ENCODE measurements around the gene DRD3. TPM values are rescaled to one million over a fixed set of nuclear protein-coding genes. Genes with fewer than 3 reads are reported as not detected.

The DRD3 gene
- total and polyA plus RNA-seq, 2 donors (not counting 3 experiments of a cell fraction or from before 2014, with no cell fraction given) = not detected

GRCh38 chr3:114120211-114120610 lies 58.6 kb downstream of the DRD3 start:
- no peaks in the 10 kb centered on the region for H3K27me3 ChIP-seq (ENCODE audit: control insufficient read depth in 2 of 2, insufficient read depth in 2 of 2, low read length in 2 of 2)
- no TSS peak for BruUV-seq (replicated peaks)
- POLR2A ChIA-PET = no interaction called here
- H3K4me2 ChIP-seq (ENCODE audit: insufficient read depth, low read length) = no peak overlapping the region
- FAIRE-seq = no peak
- no peak overlapping the region for H2AFZ ChIP-seq (ENCODE audit: low read depth, low read length)
- no peaks in the 10 kb centered on the region for H4K20me1 ChIP-seq (replicated peaks; ENCODE audit: control insufficient read depth, extremely low read depth, insufficient read depth, low read length)
- peaks cover 20% of the 10 kb centered on the region for H3K4me1 ChIP-seq (ENCODE audit: control insufficient read depth, extremely low read depth, insufficient read depth, low read length)
- no peaks in the 10 kb centered on the region for H3K79me2 ChIP-seq (ENCODE audit: control insufficient read depth, insufficient read depth, low read length)
- CTCF ChIA-PET = no interaction called here
- dilution Hi-C loops (cut with MboI; ENCODE audit: extremely low pct_ligation_motif_present, low sequenced_read_pairs) = no loop called here
- TF ChIP-seq MAX (IDR thresholded peaks at IDR 0.05; ENCODE audit: insufficient read depth, insufficient read length) (no peak), JUN (IDR thresholded peaks at IDR 0.05; ENCODE audit: borderline replicate concordance, insufficient read depth, insufficient read length, low read depth) (no peak), POLR2A (IDR thresholded peaks at IDR 0.05; ENCODE audit: low read depth, low read length) (no peak), GATA2 (IDR thresholded peaks at IDR 0.05; ENCODE audit: insufficient read depth, insufficient read length, low read depth, low read length) (no peak), FOS (IDR thresholded peaks at IDR 0.05; ENCODE audit: borderline replicate concordance, insufficient read depth, low read length) (no peak)
- TF ChIP-seq, protein P1, sequence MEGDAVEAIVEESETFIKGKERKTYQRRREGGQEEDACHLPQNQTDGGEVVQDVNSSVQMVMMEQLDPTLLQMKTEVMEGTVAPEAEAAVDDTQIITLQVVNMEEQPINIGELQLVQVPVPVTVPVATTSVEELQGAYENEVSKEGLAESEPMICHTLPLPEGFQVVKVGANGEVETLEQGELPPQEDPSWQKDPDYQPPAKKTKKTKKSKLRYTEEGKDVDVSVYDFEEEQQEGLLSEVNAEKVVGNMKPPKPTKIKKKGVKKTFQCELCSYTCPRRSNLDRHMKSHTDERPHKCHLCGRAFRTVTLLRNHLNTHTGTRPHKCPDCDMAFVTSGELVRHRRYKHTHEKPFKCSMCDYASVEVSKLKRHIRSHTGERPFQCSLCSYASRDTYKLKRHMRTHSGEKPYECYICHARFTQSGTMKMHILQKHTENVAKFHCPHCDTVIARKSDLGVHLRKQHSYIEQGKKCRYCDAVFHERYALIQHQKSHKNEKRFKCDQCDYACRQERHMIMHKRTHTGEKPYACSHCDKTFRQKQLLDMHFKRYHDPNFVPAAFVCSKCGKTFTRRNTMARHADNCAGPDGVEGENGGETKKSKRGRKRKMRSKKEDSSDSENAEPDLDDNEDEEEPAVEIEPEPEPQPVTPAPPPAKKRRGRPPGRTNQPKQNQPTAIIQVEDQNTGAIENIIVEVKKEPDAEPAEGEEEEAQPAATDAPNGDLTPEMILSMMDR (IDR thresholded peaks at IDR 0.05; ENCODE audit: extremely low read depth in 1 of 2, insufficient read depth in 1 of 2, low read depth in 1 of 2, low read length in 2 of 2) = no peak
- no peak for DNase-seq (ENCODE audit: low read depth, low spot score)
- H3K9me3 ChIP-seq (replicated peaks; ENCODE audit: control insufficient read depth, insufficient read depth, low read length) = no peaks in the 10 kb centered on the region
- H3K27ac ChIP-seq (ENCODE audit: insufficient read depth, low read depth, low read length) = no peak overlapping the region
- H3K9ac ChIP-seq (replicated peaks; ENCODE audit: extremely low read depth, insufficient read depth, low read length) = no peak overlapping the region
- intact Hi-C loops (cut with micrococcal nuclease) = loop anchor here (5.0 kb wide), 1 partner anchor 38 kb away; no protein-coding TSS in a partner anchor
- H3K36me3 ChIP-seq (ENCODE audit: control insufficient read depth in 2 of 2, extremely low read depth in 1 of 2, insufficient read depth in 2 of 2, low read length in 2 of 2) = no peaks in the 10 kb centered on the region
- no peak overlapping the region for H3K4me3 ChIP-seq (replicated peaks in 1 of 3; ENCODE audit: insufficient read depth in 1 of 3, low read depth in 1 of 3, low read length in 3 of 3)
- no peaks in the 10 kb centered on the region for H3K9me1 ChIP-seq (replicated peaks; ENCODE audit: control insufficient read depth, extremely low read depth, insufficient read depth, low read length)

DNA sequence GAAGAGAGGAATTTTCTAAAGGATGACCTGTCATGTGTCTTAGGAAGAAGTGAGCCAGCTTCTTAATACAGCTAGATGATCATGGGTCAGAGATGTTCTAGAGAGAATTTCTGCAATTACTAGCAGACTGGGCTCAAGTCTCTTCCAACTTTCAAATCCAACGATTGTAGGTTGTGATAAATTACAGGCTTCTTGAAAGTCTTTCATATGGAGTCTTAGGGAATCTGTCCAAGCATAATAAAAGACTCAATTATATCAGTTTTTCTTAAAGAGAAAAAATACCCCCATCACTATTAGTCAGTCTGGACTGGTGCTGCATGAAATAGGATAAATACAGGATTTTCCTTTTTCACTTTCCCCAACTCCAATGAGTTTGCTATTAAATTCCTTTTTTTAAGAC lies 59.1 kb downstream of the DRD3 start:
- Histone ChIP-seq H3K4me2 (ENCODE audit: insufficient read depth, low read length) (no peak overlapping the region), H3K27ac (ENCODE audit: insufficient read depth, low read depth, low read length) (no peak overlapping the region), H3K4me1 (ENCODE audit: control insufficient read depth, extremely low read depth, insufficient read depth, low read length) (peaks cover 20% of the 10 kb centered on the region), H2AFZ (ENCODE audit: low read depth, low read length) (no peak overlapping the region), H3K36me3 (ENCODE audit: control insufficient read depth in 2 of 2, extremely low read depth in 1 of 2, insufficient read depth in 2 of 2, low read length in 2 of 2) (no peaks in the 10 kb centered on the region), H3K9ac (replicated peaks; ENCODE audit: extremely low read depth, insufficient read depth, low read length) (no peak overlapping the region), H3K27me3 (ENCODE audit: control insufficient read depth in 2 of 2, insufficient read depth in 2 of 2, low read length in 2 of 2) (no peaks in the 10 kb centered on the region), H3K9me3 (replicated peaks; ENCODE audit: control insufficient read depth, insufficient read depth, low read length) (no peaks in the 10 kb centered on the region), H3K4me3 (replicated peaks in 1 of 3; ENCODE audit: insufficient read depth in 1 of 3, low read depth in 1 of 3, low read length in 3 of 3) (no peak overlapping the region), H3K9me1 (replicated peaks; ENCODE audit: control insufficient read depth, extremely low read depth, insufficient read depth, low read length) (no peaks in the 10 kb centered on the region), H3K79me2 (ENCODE audit: control insufficient read depth, insufficient read depth, low read length) (no peaks in the 10 kb centered on the region), H4K20me1 (replicated peaks; ENCODE audit: control insufficient read depth, extremely low read depth, insufficient read depth, low read length) (no peaks in the 10 kb centered on the region)
- TF ChIP-seq GATA2 (IDR thresholded peaks at IDR 0.05; ENCODE audit: insufficient read depth, insufficient read length, low read depth, low read length) = no peak
- TF ChIP-seq FOS (IDR thresholded peaks at IDR 0.05; ENCODE audit: borderline replicate concordance, insufficient read depth, low read length) = no peak
- TF ChIP-seq POLR2A (IDR thresholded peaks at IDR 0.05; ENCODE audit: low read depth, low read length) = no peak
- no peak for TF ChIP-seq JUN (IDR thresholded peaks at IDR 0.05; ENCODE audit: borderline replicate concordance, insufficient read depth, insufficient read length, low read depth)
- no peak for TF ChIP-seq EZH2 (IDR thresholded peaks at IDR 0.05; ENCODE audit: borderline replicate concordance, low read depth, low read length, severe bottlenecking)
- no peak for TF ChIP-seq MYC (IDR thresholded peaks at IDR 0.05; ENCODE audit: low read depth, low read length)
- TF ChIP-seq, protein P1 (IDR thresholded peaks at IDR 0.05; ENCODE audit: extremely low read depth in 1 of 2, insufficient read depth in 1 of 2, low read depth in 1 of 2, low read length in 2 of 2) = no peak
- TF ChIP-seq POLR2AphosphoS5 (IDR thresholded peaks at IDR 0.05; ENCODE audit: insufficient read depth, low read depth, low read length) = no peak
- TF ChIP-seq MAX (IDR thresholded peaks at IDR 0.05; ENCODE audit: insufficient read depth, insufficient read length) = no peak
- dilution Hi-C loops (cut with MboI; ENCODE audit: extremely low pct_ligation_motif_present, low sequenced_read_pairs) = no loop called here
- ChIA-PET POLR2A (no interaction called here), CTCF (no interaction called here)
- BruUV-seq (replicated peaks) = no TSS peak
- DNase-seq (ENCODE audit: low read depth, low spot score) (peak; percentile 14), FAIRE-seq (no peak)
- intact Hi-C loops (cut with micrococcal nuclease) = loop anchor here (5.0 kb wide), 1 partner anchor 37 kb away; no protein-coding TSS in a partner anchor
